Measurements from ENCODE around the gene PSMA7. TPM values are rescaled to one million over a fixed set of nuclear protein-coding genes. Genes with fewer than 3 reads are reported as not detected.

The PSMA7 gene
- total RNA-seq, 1 donor from 2014 or later = 318 TPM

DNA sequence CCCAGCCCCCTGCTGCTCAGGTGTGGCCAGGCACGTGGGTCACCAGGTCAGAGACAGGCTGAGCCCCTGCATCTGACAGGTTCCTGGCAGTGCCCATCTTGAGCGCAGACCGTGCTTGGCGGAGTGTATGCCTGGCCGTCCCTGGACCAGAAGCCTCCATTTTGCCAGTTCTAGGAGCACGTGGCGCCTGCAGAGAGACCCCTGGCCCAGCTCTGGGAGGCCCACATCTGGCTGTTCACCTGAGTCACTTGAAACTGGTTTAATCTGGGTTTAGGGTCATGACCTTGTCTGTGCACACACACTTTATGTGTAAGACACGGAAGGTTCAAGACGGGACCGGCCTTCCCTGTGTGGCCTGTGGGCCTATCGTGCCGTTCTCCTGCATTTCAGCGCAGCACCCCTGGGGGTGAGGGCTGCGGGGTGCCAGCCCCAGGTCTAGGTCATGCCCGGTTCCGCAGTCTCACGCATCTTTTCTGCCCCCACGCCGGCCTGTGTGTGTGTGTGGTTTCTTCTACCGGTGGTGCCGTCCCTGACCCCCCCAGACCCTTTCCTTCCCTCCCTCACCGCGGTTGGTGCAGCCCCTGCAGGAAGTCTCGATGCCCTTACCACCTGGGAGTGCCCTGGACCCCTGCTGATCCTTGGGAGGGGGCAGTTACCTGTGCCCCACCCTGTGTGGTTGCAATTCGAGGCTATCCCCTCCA is 14.3 kb upstream of the PSMA7 start:
- H3K36me3 Mint-ChIP-seq (ENCODE audit: low read depth) = peaks cover 19% of the 10 kb centered on the region
- H3K9me3 Mint-ChIP-seq = no peaks in the 10 kb centered on the region
- TF ChIP-seq, protein P1, sequence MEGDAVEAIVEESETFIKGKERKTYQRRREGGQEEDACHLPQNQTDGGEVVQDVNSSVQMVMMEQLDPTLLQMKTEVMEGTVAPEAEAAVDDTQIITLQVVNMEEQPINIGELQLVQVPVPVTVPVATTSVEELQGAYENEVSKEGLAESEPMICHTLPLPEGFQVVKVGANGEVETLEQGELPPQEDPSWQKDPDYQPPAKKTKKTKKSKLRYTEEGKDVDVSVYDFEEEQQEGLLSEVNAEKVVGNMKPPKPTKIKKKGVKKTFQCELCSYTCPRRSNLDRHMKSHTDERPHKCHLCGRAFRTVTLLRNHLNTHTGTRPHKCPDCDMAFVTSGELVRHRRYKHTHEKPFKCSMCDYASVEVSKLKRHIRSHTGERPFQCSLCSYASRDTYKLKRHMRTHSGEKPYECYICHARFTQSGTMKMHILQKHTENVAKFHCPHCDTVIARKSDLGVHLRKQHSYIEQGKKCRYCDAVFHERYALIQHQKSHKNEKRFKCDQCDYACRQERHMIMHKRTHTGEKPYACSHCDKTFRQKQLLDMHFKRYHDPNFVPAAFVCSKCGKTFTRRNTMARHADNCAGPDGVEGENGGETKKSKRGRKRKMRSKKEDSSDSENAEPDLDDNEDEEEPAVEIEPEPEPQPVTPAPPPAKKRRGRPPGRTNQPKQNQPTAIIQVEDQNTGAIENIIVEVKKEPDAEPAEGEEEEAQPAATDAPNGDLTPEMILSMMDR (conservative IDR thresholded peaks at IDR 0.05) = no peak
- H3K4me3 Mint-ChIP-seq = no peak overlapping the region
- peaks cover 7% of the 10 kb centered on the region for H3K4me1 Mint-ChIP-seq
- H3K27me3 Mint-ChIP-seq (ENCODE audit: low read depth) = no peaks in the 10 kb centered on the region
- H3K27ac Mint-ChIP-seq (ENCODE audit: unreplicated experiment) = no peak overlapping the region
- no peak for DNase-seq (ENCODE audit: low read depth, low spot score)

DNA sequence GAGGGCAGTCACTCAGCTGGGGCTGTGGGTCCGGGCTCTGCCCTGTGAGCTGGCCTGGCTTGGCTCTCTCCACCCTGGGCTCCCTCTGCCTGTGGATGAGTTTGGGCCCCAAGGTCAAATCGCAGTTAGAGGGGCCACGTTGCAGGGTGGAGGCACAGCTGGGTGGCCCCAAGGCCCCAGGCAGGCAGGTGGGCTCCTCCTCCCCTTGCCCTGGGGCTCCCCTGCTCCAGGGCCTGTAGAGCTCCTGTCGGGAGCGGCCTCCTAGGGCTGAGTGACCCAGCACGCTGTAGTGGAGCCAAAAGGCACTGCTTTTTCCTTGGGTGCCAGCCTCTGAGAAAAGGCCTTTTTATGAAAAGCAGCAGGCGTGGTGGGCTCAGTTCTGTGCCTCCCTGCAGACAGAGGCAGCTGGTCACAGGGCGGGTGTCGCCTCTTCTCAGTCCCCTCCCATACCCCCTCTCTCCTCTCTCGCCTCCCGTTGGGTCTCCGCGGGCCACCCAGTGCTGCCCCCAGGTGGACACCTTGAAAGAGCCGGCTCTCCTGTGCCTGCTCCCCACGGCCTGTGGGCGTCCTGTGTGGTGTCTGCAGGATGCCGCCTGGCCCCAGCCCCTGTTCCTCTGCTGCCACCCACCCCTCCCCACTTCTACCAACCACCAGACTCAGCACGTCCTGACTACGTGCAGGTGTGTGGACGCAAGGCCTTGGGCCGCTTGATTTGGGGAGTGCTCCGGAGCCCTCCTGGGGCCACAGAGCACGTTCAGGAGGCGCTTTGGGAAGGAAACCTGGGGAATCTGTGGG is 13.6 kb upstream of the PSMA7 start:
- H3K4me1 Mint-ChIP-seq = peaks cover 10% of the 10 kb centered on the region
- no peaks in the 10 kb centered on the region for H3K27me3 Mint-ChIP-seq (ENCODE audit: low read depth)
- peaks cover 24% of the 10 kb centered on the region for H3K36me3 Mint-ChIP-seq (ENCODE audit: low read depth)
- peak; percentile 72 for DNase-seq (ENCODE audit: low read depth, low spot score)
- no peaks in the 10 kb centered on the region for H3K9me3 Mint-ChIP-seq
- TF ChIP-seq, protein P1 (conservative IDR thresholded peaks at IDR 0.05) = peak; percentile 73
- H3K27ac Mint-ChIP-seq (ENCODE audit: unreplicated experiment) = no peak overlapping the region
- no peak overlapping the region for H3K4me3 Mint-ChIP-seq

DNA sequence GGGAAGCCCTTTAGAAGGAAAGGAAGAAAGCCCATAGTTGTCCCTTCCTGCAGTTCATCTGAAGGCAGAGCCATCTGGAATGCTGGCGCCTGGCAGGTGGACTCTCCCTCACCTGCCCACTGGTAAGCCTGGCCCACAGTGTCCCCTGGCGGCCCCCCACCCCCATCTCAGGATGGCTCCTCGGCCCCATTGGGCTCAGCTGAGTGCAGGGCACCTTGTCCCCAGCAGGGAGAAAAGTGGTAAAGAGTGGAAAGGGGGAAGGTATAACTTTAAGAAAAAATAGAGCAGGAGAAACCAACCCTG is 13.0 kb upstream of the PSMA7 start:
- H3K4me3 Mint-ChIP-seq = no peak overlapping the region
- peaks cover 24% of the 10 kb centered on the region for H3K36me3 Mint-ChIP-seq (ENCODE audit: low read depth)
- peaks cover 10% of the 10 kb centered on the region for H3K4me1 Mint-ChIP-seq
- TF ChIP-seq, protein P1 (conservative IDR thresholded peaks at IDR 0.05) = no peak
- DNase-seq (ENCODE audit: low read depth, low spot score) = no peak
- H3K27me3 Mint-ChIP-seq (ENCODE audit: low read depth) = no peaks in the 10 kb centered on the region
- no peaks in the 10 kb centered on the region for H3K9me3 Mint-ChIP-seq
- no peak overlapping the region for H3K27ac Mint-ChIP-seq (ENCODE audit: unreplicated experiment)

- no peak for DNase-seq (ENCODE audit: low read depth, low spot score)
- peaks cover 10% of the 10 kb centered on the region for H3K4me1 Mint-ChIP-seq
- TF ChIP-seq, protein P1 (conservative IDR thresholded peaks at IDR 0.05) = no peak
- no peak overlapping the region for H3K27ac Mint-ChIP-seq (ENCODE audit: unreplicated experiment)
- H3K27me3 Mint-ChIP-seq (ENCODE audit: low read depth) = no peaks in the 10 kb centered on the region
- H3K36me3 Mint-ChIP-seq (ENCODE audit: low read depth) = peaks cover 24% of the 10 kb centered on the region
- H3K4me3 Mint-ChIP-seq = no peak overlapping the region
- H3K9me3 Mint-ChIP-seq = no peaks in the 10 kb centered on the region
Observed at GRCh38 chr20:62155428-62156253, 12.4 kb upstream of the PSMA7 start.

- Mint-ChIP-seq H3K4me1 (peaks cover 25% of the 10 kb centered on the region), H3K36me3 (ENCODE audit: low read depth) (peaks cover 24% of the 10 kb centered on the region), H3K9me3 (no peaks in the 10 kb centered on the region), H3K27ac (ENCODE audit: unreplicated experiment) (no peak overlapping the region), H3K27me3 (ENCODE audit: low read depth) (no peaks in the 10 kb centered on the region), H3K4me3 (no peak overlapping the region)
- DNase-seq (ENCODE audit: low read depth, low spot score) = no peak
- TF ChIP-seq, protein P1 (conservative IDR thresholded peaks at IDR 0.05) = no peak
Observed at GRCh38 chr20:62151835-62152364, 8.7 kb upstream of the PSMA7 start.
